Measurements from ENCODE around the gene PNPLA7.
"Not testable (repeated sequence)": the region's sequence is repeated elsewhere in the genome, so short reads cannot be mapped to it uniquely, and the experiment has no call there.

The PNPLA7 gene

GRCh38 chr9:137519553-137519952 lies 30.6 kb downstream of the PNPLA7 start:
- H3K4me1 ChIP-seq (ENCODE audit: insufficient read depth, low read length) = no peaks in the 10 kb centered on the region
- no peak overlapping the region for H3K9ac ChIP-seq (ENCODE audit: low read depth, low read length)
- H3K9me3 ChIP-seq (ENCODE audit: control insufficient read depth, insufficient read depth, low read length) = no peaks in the 10 kb centered on the region
- no peaks in the 10 kb centered on the region for H3K36me3 ChIP-seq (ENCODE audit: insufficient read depth, low read length)

GRCh38 chr9:137518661-137519459 lies 31.3 kb downstream of the PNPLA7 start:
- H3K36me3 ChIP-seq (ENCODE audit: insufficient read depth, low read length); H3K9me3 ChIP-seq (ENCODE audit: control insufficient read depth, insufficient read depth, low read length); H3K9ac ChIP-seq (ENCODE audit: low read depth, low read length); H3K4me1 ChIP-seq (ENCODE audit: insufficient read depth, low read length): not testable (repeated sequence)

- H3K36me3 ChIP-seq (ENCODE audit: insufficient read depth, low read length) = no peaks in the 10 kb centered on the region
- H3K9ac ChIP-seq (ENCODE audit: low read depth, low read length) = no peak overlapping the region
- no peaks in the 10 kb centered on the region for H3K4me1 ChIP-seq (ENCODE audit: insufficient read depth, low read length)
- H3K9me3 ChIP-seq (ENCODE audit: control insufficient read depth, insufficient read depth, low read length) = no peaks in the 10 kb centered on the region
Observed at GRCh38 chr9:137516144-137516917, 33.9 kb downstream of the PNPLA7 start.

- H3K36me3 ChIP-seq (ENCODE audit: insufficient read depth, low read length) = no peaks in the 10 kb centered on the region
- H3K9me3 ChIP-seq (ENCODE audit: control insufficient read depth, insufficient read depth, low read length) = no peaks in the 10 kb centered on the region
- no peaks in the 10 kb centered on the region for H3K4me1 ChIP-seq (ENCODE audit: insufficient read depth, low read length)
- no peak overlapping the region for H3K9ac ChIP-seq (ENCODE audit: low read depth, low read length)
Observed at GRCh38 chr9:137515338-137515724, 34.9 kb downstream of the PNPLA7 start.

GRCh38 chr9:137514691-137515337 lies 35.4 kb downstream of the PNPLA7 start:
- Histone ChIP-seq H3K4me1 (ENCODE audit: insufficient read depth, low read length) (no peaks in the 10 kb centered on the region), H3K9ac (ENCODE audit: low read depth, low read length) (no peak overlapping the region), H3K36me3 (ENCODE audit: insufficient read depth, low read length) (no peaks in the 10 kb centered on the region), H3K9me3 (ENCODE audit: control insufficient read depth, insufficient read depth, low read length) (no peaks in the 10 kb centered on the region)

- H3K4me1 ChIP-seq (ENCODE audit: insufficient read depth, low read length); H3K9me3 ChIP-seq (ENCODE audit: control insufficient read depth, insufficient read depth, low read length); H3K36me3 ChIP-seq (ENCODE audit: insufficient read depth, low read length); H3K9ac ChIP-seq (ENCODE audit: low read depth, low read length): not testable (repeated sequence)
Observed at GRCh38 chr9:137513801-137514570, 36.2 kb downstream of the PNPLA7 start.

GRCh38 chr9:137513136-137513535 lies 37.1 kb downstream of the PNPLA7 start:
- H3K9ac ChIP-seq (ENCODE audit: low read depth, low read length); H3K4me1 ChIP-seq (ENCODE audit: insufficient read depth, low read length); H3K36me3 ChIP-seq (ENCODE audit: insufficient read depth, low read length); H3K9me3 ChIP-seq (ENCODE audit: control insufficient read depth, insufficient read depth, low read length): not testable (repeated sequence)

- Histone ChIP-seq H3K9me3 (ENCODE audit: control insufficient read depth, insufficient read depth, low read length) (no peaks in the 10 kb centered on the region), H3K9ac (ENCODE audit: low read depth, low read length) (no peak overlapping the region), H3K4me1 (ENCODE audit: insufficient read depth, low read length) (no peaks in the 10 kb centered on the region), H3K36me3 (ENCODE audit: insufficient read depth, low read length) (no peaks in the 10 kb centered on the region)
Observed at GRCh38 chr9:137511758-137512463, 38.3 kb downstream of the PNPLA7 start.

GRCh38 chr9:137511126-137511525 lies 39.1 kb downstream of the PNPLA7 start:
- not testable (repeated sequence) for H3K9ac ChIP-seq (ENCODE audit: low read depth, low read length); H3K36me3 ChIP-seq (ENCODE audit: insufficient read depth, low read length); H3K4me1 ChIP-seq (ENCODE audit: insufficient read depth, low read length); H3K9me3 ChIP-seq (ENCODE audit: control insufficient read depth, insufficient read depth, low read length)

GRCh38 chr9:137509198-137509597 lies 41.0 kb downstream of the PNPLA7 start:
- Histone ChIP-seq H3K9me3 (ENCODE audit: control insufficient read depth, insufficient read depth, low read length) (no peaks in the 10 kb centered on the region), H3K9ac (ENCODE audit: low read depth, low read length) (no peak overlapping the region), H3K4me1 (ENCODE audit: insufficient read depth, low read length) (no peaks in the 10 kb centered on the region), H3K36me3 (ENCODE audit: insufficient read depth, low read length) (no peaks in the 10 kb centered on the region)

GRCh38 chr9:137506702-137507171 lies 43.5 kb downstream of the PNPLA7 start:
- no peak overlapping the region for H3K9ac ChIP-seq (ENCODE audit: low read depth, low read length)
- no peaks in the 10 kb centered on the region for H3K9me3 ChIP-seq (ENCODE audit: control insufficient read depth, insufficient read depth, low read length)
- H3K36me3 ChIP-seq (ENCODE audit: insufficient read depth, low read length) = no peaks in the 10 kb centered on the region
- H3K4me1 ChIP-seq (ENCODE audit: insufficient read depth, low read length) = no peaks in the 10 kb centered on the region

- H3K9me3 ChIP-seq (ENCODE audit: control insufficient read depth, insufficient read depth, low read length) = no peaks in the 10 kb centered on the region
- no peak overlapping the region for H3K9ac ChIP-seq (ENCODE audit: low read depth, low read length)
- H3K4me1 ChIP-seq (ENCODE audit: insufficient read depth, low read length) = no peaks in the 10 kb centered on the region
- no peaks in the 10 kb centered on the region for H3K36me3 ChIP-seq (ENCODE audit: insufficient read depth, low read length)
Observed at GRCh38 chr9:137506274-137506673, 43.9 kb downstream of the PNPLA7 start.

GRCh38 chr9:137505421-137506140 lies 44.6 kb downstream of the PNPLA7 start:
- H3K4me1 ChIP-seq (ENCODE audit: insufficient read depth, low read length) = no peaks in the 10 kb centered on the region
- no peaks in the 10 kb centered on the region for H3K36me3 ChIP-seq (ENCODE audit: insufficient read depth, low read length)
- H3K9me3 ChIP-seq (ENCODE audit: control insufficient read depth, insufficient read depth, low read length) = no peaks in the 10 kb centered on the region
- H3K9ac ChIP-seq (ENCODE audit: low read depth, low read length) = no peak overlapping the region

Measured in ES-I3 (cell line).